ENCODE data around the gene FEZ2. TPM values are rescaled to one million over a fixed set of nuclear protein-coding genes. Genes with fewer than 3 reads are reported as not detected.
A peak's percentile ranks its signal among the peaks of the same experiment; 100 is the strongest.

The FEZ2 gene
- total and polyA plus RNA-seq, 2 donors from 2014 or later = 46.4 to 48.3 TPM

DNA sequence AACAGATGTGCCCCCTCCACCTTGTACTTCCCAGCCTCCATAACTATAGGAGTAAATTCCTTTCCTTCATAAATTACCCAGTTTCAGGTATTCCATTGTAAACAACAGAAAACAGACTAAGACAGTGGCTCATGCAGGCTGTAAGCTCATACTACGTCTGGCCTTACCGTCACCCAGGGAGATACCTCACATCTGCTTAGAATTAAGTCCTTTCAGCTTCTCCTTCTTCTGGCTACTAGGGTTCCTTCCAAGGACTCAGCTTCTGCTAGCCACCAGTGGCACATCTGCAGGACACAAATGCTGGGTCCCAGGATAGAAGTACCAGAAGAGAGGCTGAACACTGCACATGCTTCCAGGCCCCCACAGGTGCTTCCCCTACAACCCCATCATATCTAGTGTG is 22.4 kb upstream of the FEZ2 start:
- intact Hi-C loops (cut with DNase I) = no loop called here
- no peak overlapping the region for H3K9ac ChIP-seq (ENCODE audit: low read length in 3 of 3)
- H3K9me3 ChIP-seq (ENCODE audit: control insufficient read depth in 2 of 3, insufficient read depth in 1 of 3, low read length in 3 of 3) = peaks cover 0 to 2% (median 1%) of the 10 kb centered on the region in 3 donors
- no peak overlapping the region for H3K4me3 ChIP-seq (ENCODE audit: low read length in 3 of 3)
- H3K27ac ChIP-seq (ENCODE audit: low read depth in 2 of 2, low read length in 2 of 2) = no peak overlapping the region
- TF ChIP-seq, protein P1, sequence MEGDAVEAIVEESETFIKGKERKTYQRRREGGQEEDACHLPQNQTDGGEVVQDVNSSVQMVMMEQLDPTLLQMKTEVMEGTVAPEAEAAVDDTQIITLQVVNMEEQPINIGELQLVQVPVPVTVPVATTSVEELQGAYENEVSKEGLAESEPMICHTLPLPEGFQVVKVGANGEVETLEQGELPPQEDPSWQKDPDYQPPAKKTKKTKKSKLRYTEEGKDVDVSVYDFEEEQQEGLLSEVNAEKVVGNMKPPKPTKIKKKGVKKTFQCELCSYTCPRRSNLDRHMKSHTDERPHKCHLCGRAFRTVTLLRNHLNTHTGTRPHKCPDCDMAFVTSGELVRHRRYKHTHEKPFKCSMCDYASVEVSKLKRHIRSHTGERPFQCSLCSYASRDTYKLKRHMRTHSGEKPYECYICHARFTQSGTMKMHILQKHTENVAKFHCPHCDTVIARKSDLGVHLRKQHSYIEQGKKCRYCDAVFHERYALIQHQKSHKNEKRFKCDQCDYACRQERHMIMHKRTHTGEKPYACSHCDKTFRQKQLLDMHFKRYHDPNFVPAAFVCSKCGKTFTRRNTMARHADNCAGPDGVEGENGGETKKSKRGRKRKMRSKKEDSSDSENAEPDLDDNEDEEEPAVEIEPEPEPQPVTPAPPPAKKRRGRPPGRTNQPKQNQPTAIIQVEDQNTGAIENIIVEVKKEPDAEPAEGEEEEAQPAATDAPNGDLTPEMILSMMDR (IDR thresholded peaks at IDR 0.05; ENCODE audit: borderline replicate concordance, extremely low read depth, insufficient read depth) = no peak
- FAIRE-seq (no peak), DNase-seq (no peak)
- no peaks in the 10 kb centered on the region for H3K4me1 ChIP-seq (ENCODE audit: control insufficient read depth in 2 of 3, insufficient read depth in 2 of 3, low read depth in 1 of 3, low read length in 3 of 3)
- no peaks in the 10 kb centered on the region for H3K27me3 ChIP-seq (ENCODE audit: control insufficient read depth, insufficient read depth, low read length)
- no peaks in the 10 kb centered on the region for H3K36me3 ChIP-seq (ENCODE audit: control insufficient read depth in 2 of 3, insufficient read depth in 3 of 3, low read length in 3 of 3)

DNA sequence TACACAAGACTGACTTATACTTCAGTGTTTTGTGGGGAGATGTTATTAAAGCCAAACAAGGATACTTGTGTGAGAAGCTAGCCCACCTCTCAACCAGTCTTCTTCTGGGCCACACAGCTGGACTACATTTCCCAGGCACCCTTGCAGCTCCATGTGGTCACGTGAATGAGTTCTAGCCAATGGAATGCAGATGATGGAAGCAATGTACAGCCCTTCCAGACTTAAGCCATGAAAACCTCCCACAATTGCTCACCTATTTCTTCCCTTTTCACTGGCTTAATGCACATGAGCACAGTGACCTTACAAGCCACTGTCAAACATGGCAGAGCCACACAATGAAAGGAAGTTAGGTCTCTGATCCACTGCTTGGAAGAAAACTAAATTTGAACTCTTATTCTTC is 20.4 kb upstream of the FEZ2 start:
- Histone ChIP-seq H3K4me3 (ENCODE audit: low read length in 3 of 3) (no peak overlapping the region), H3K27ac (ENCODE audit: low read depth in 2 of 2, low read length in 2 of 2) (no peak overlapping the region), H3K9ac (ENCODE audit: low read length in 3 of 3) (no peak overlapping the region), H3K27me3 (ENCODE audit: control insufficient read depth, insufficient read depth, low read length) (no peaks in the 10 kb centered on the region), H3K4me1 (ENCODE audit: control insufficient read depth in 2 of 3, insufficient read depth in 2 of 3, low read depth in 1 of 3, low read length in 3 of 3) (no peaks in the 10 kb centered on the region), H3K9me3 (ENCODE audit: control insufficient read depth in 2 of 3, insufficient read depth in 1 of 3, low read length in 3 of 3) (no peaks in the 10 kb centered on the region), H3K36me3 (ENCODE audit: control insufficient read depth in 2 of 3, insufficient read depth in 3 of 3, low read length in 3 of 3) (no peaks in the 10 kb centered on the region)
- peak in 4 of 5 donors; percentile 59 to 78 (median 70) for DNase-seq
- TF ChIP-seq, protein P1 (IDR thresholded peaks at IDR 0.05; ENCODE audit: borderline replicate concordance, extremely low read depth, insufficient read depth) = no peak
- intact Hi-C loops (cut with DNase I) = no loop called here
- no peak for FAIRE-seq

DNA sequence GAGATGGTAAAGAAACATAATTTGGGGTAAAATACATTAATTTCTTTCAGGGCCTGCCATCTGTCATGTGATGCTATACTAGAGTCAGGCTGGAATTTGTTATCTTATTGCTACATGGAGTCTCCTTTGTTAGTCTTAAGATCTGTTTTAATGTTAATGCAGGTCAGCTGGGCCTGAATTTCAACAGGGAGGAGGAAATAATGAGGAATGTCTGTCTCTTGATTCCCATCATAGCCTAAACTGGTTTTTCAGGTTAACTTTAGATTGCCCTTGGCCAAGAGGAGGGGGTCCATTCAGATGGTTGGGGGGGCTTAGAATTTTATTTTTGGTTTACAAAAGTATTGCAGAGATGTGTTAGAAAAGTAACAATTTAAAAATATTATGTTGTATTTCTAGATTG is 19.0 kb upstream of the FEZ2 start:
- TF ChIP-seq, protein P1 (IDR thresholded peaks at IDR 0.05; ENCODE audit: borderline replicate concordance, extremely low read depth, insufficient read depth) = no peak
- intact Hi-C loops (cut with DNase I) = no loop called here
- H3K27me3 ChIP-seq (ENCODE audit: control insufficient read depth, insufficient read depth, low read length) = no peaks in the 10 kb centered on the region
- no peaks in the 10 kb centered on the region for H3K4me1 ChIP-seq (ENCODE audit: control insufficient read depth in 2 of 3, insufficient read depth in 2 of 3, low read depth in 1 of 3, low read length in 3 of 3)
- no peak overlapping the region for H3K27ac ChIP-seq (ENCODE audit: low read depth in 2 of 2, low read length in 2 of 2)
- no peak overlapping the region for H3K9ac ChIP-seq (ENCODE audit: low read length in 3 of 3)
- no peaks in the 10 kb centered on the region for H3K9me3 ChIP-seq (ENCODE audit: control insufficient read depth in 2 of 3, insufficient read depth in 1 of 3, low read length in 3 of 3)
- H3K4me3 ChIP-seq (ENCODE audit: low read length in 3 of 3) = no peak overlapping the region
- DNase-seq = no peak
- no peaks in the 10 kb centered on the region for H3K36me3 ChIP-seq (ENCODE audit: control insufficient read depth in 2 of 3, insufficient read depth in 3 of 3, low read length in 3 of 3)
- no peak for FAIRE-seq

DNA sequence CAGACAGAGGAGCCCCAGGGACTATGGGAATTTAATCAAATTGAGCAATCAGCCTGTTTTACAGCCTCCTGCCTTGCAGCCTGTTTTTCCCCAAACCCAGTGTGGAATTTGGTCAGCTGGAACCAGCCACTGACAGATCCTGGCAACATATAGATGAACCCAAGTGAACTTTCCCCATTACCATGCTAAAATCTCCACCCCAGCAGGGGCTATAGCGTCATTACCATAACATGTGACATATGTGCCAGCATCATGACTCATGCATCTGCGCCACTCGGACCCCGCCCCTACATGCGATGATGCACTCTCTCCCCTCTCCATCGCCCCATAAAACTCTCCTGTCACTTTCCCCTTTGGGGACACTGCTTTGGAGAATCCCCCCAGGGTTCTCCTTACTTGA is 17.3 kb upstream of the FEZ2 start:
- Histone ChIP-seq H3K4me3 (ENCODE audit: low read length in 3 of 3) (no peak overlapping the region), H3K27ac (ENCODE audit: low read depth in 2 of 2, low read length in 2 of 2) (no peak overlapping the region), H3K27me3 (ENCODE audit: control insufficient read depth, insufficient read depth, low read length) (no peaks in the 10 kb centered on the region), H3K4me1 (ENCODE audit: control insufficient read depth in 2 of 3, insufficient read depth in 2 of 3, low read depth in 1 of 3, low read length in 3 of 3) (no peaks in the 10 kb centered on the region), H3K36me3 (ENCODE audit: control insufficient read depth in 2 of 3, insufficient read depth in 3 of 3, low read length in 3 of 3) (no peaks in the 10 kb centered on the region), H3K9me3 (ENCODE audit: control insufficient read depth in 2 of 3, insufficient read depth in 1 of 3, low read length in 3 of 3) (no peaks in the 10 kb centered on the region), H3K9ac (ENCODE audit: low read length in 3 of 3) (no peak overlapping the region)
- TF ChIP-seq, protein P1 (IDR thresholded peaks at IDR 0.05; ENCODE audit: borderline replicate concordance, extremely low read depth, insufficient read depth) = no peak
- DNase-seq = peak in 3 of 5 donors; percentile 26 to 42 (median 33)
- intact Hi-C loops (cut with DNase I) = no loop called here
- FAIRE-seq = no peak
